ENCODE results near the gene IGF2R. TPM values are rescaled to one million over a fixed set of nuclear protein-coding genes. Genes with fewer than 3 reads are reported as not detected.
A peak's percentile ranks its signal among the peaks of the same experiment; 100 is the strongest.
"Not testable (repeated sequence)": the region's sequence is repeated elsewhere in the genome, so short reads cannot be mapped to it uniquely, and the experiment has no call there.

The IGF2R gene
- 35.1 and 46.1 TPM in 2 replicates for total RNA-seq (ENCODE audit: low replicate concordance)

GRCh38 chr6:159968295-159969203, at the start of gene IGF2R:
IGF2R (plus strand) TSS chr6:159969082; CDS start chr6:159969247, 165 bp downstream.
- DNase-seq (ENCODE audit: low spot score): peak; percentile 96
- H2AFZ ChIP-seq (replicated peaks): peak within 1 kb of the TSS; percentile 80
- no peak for TF ChIP-seq EZH2phosphoT487 (IDR thresholded peaks at IDR 0.05)
- no peak for TF ChIP-seq CTCF (IDR thresholded peaks at IDR 0.05)
- no peak for TF ChIP-seq EZH2 (IDR thresholded peaks at IDR 0.05)

GRCh38 chr6:159919800-159920199, 49.1 kb upstream of the IGF2R start:
- Histone ChIP-seq H3K4me2 (no peak overlapping the region), H3K9me3 (ENCODE audit: low read depth) (no peaks in the 10 kb centered on the region)

More at GRCh38 chr6:159968295-159969203, at the start of gene IGF2R:
- Mint-ChIP-seq H3K36me3 (no peaks in the 10 kb centered on the region), H3K27me3 (ENCODE audit: insufficient read depth, low read depth) (peaks cover 5% of the 10 kb centered on the region), H3K4me3 (peak within 1 kb of the TSS; percentile 95), H3K27ac (peak within 1 kb of the TSS; percentile 98), H3K9me3 (no peaks in the 10 kb centered on the region), H3K4me1 (peaks cover 32% of the 10 kb centered on the region)
- peaks cover 43% of the 10 kb centered on the region for H3K27me3 ChIP-seq
- H3K9me3 ChIP-seq (ENCODE audit: low read depth): no peaks in the 10 kb centered on the region
- H3K36me3 ChIP-seq: no peaks in the 10 kb centered on the region
- peak within 1 kb of the TSS; percentile 94 for H3K4me3 ChIP-seq
- H3K9ac ChIP-seq: peak within 1 kb of the TSS; percentile 88
- peak within 1 kb of the TSS; percentile 32 for H3K27ac ChIP-seq
- H3K4me1 ChIP-seq: peaks cover 18% of the 10 kb centered on the region
- H3K79me2 ChIP-seq (ENCODE audit: low read depth): peaks cover 44% of the 10 kb centered on the region
- peak within 1 kb of the TSS; percentile 87 for H3K4me2 ChIP-seq
- H4K20me1 ChIP-seq (ENCODE audit: low read depth): peaks cover 16% of the 10 kb centered on the region
- H3F3A ChIP-seq (ENCODE audit: low read depth): no peaks in the 10 kb centered on the region

GRCh38 chr6:159924150-159924549, 44.7 kb upstream of the IGF2R start:
- not testable (repeated sequence) for H4K20me1 ChIP-seq (ENCODE audit: low read depth); H3K27ac ChIP-seq; H3K9me3 ChIP-seq (ENCODE audit: low read depth); DNase-seq (ENCODE audit: low spot score); H3K27me3 ChIP-seq; H3K4me3 ChIP-seq; H3K4me1 Mint-ChIP-seq; H3K4me2 ChIP-seq; H3K9me3 Mint-ChIP-seq; H2AFZ ChIP-seq (replicated peaks); H3K27ac Mint-ChIP-seq; H3K9ac ChIP-seq; H3K4me3 Mint-ChIP-seq; H3F3A ChIP-seq (ENCODE audit: low read depth); H3K36me3 ChIP-seq; H3K27me3 Mint-ChIP-seq (ENCODE audit: insufficient read depth, low read depth); H3K4me1 ChIP-seq; H3K79me2 ChIP-seq (ENCODE audit: low read depth); H3K36me3 Mint-ChIP-seq

More at GRCh38 chr6:159919800-159920199, 49.1 kb upstream of the IGF2R start:
- Histone ChIP-seq H2AFZ (replicated peaks) (no peak overlapping the region), H3K79me2 (ENCODE audit: low read depth) (no peaks in the 10 kb centered on the region), H3K27me3 (no peaks in the 10 kb centered on the region), H4K20me1 (ENCODE audit: low read depth) (no peaks in the 10 kb centered on the region), H3K27ac (no peak overlapping the region), H3K4me1 (no peaks in the 10 kb centered on the region), H3F3A (ENCODE audit: low read depth) (no peaks in the 10 kb centered on the region), H3K4me3 (no peak overlapping the region), H3K9ac (no peak overlapping the region), H3K36me3 (no peaks in the 10 kb centered on the region)
- H3K27ac Mint-ChIP-seq: no peak overlapping the region
- H3K4me1 Mint-ChIP-seq: no peaks in the 10 kb centered on the region
- H3K4me3 Mint-ChIP-seq: no peak overlapping the region
- H3K9me3 Mint-ChIP-seq: no peaks in the 10 kb centered on the region
- TF ChIP-seq EZH2 (IDR thresholded peaks at IDR 0.05): no peak
- no peak for TF ChIP-seq EZH2phosphoT487 (IDR thresholded peaks at IDR 0.05)
- TF ChIP-seq CTCF (IDR thresholded peaks at IDR 0.05): no peak
- H3K36me3 Mint-ChIP-seq: no peaks in the 10 kb centered on the region
- no peaks in the 10 kb centered on the region for H3K27me3 Mint-ChIP-seq (ENCODE audit: insufficient read depth, low read depth)
- no peak for DNase-seq (ENCODE audit: low spot score)

Measured in neural progenitor cell (in vitro differentiated cells).